ENCODE results near the gene TCEAL5. TPM values are rescaled to one million over a fixed set of nuclear protein-coding genes. Genes with fewer than 3 reads are reported as not detected.
"Not testable (repeated sequence)": the region's sequence is repeated elsewhere in the genome, so short reads cannot be mapped to it uniquely, and the experiment has no call there.

Gene TCEAL5
- total RNA-seq, 2 experiments from 2014 or later: not detected

DNA sequence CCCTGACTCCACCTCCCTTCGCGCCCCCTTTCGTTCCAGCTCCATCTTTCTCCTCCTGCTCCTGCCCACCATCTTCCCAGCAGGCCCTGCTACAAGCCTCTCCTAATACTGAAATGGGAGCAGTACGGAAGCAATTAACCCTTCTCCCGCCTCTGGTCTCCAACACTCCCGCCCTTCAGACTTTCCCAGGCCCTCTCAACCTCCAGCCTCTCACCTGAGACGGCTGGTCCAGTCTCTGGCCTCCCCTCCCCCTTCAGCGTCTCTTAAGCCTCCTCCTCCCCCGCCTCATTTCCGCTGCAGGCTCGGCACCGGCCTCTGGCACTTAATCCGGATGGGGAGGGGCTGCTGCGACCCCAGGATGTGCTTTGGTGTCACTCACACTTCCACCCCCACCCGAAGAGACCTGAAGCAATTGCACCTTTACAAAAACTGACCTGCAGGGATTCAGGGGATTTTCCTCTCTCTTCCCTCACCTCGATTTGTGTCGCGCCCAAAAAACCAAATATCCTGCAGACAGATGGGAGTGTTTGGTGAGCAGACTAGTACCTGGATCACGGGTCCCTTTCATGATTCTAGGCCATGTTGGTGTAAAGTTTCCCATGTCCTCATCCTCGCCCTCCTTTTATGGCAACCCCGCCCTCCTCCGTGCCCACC, 22.3 kb downstream of the TCEAL5 start:
- H3K36me3 Mint-ChIP-seq: peaks cover 6% of the 10 kb centered on the region
- H3K27me3 Mint-ChIP-seq: no peaks in the 10 kb centered on the region
- H3K9me3 Mint-ChIP-seq: no peaks in the 10 kb centered on the region
- peak; percentile 40 for DNase-seq
- peaks cover 14% of the 10 kb centered on the region for H3K4me1 Mint-ChIP-seq
- H3K27ac Mint-ChIP-seq: peak overlapping the region; percentile 96
- H3K4me3 Mint-ChIP-seq: peak overlapping the region; percentile 97
- POLR2A ChIA-PET: interaction anchor here (1.1 kb wide), 1 partner anchor 1099 kb away, joined by 3 read pairs; the partner anchor contains the start of gene BEX5
- ATAC-seq (ENCODE audit: low read depth): peak; percentile 69

- ATAC-seq (ENCODE audit: low read depth) (no peak), DNase-seq (no peak)
- Mint-ChIP-seq H3K4me3 (peak overlapping the region; percentile 97), H3K27ac (peak overlapping the region; percentile 96), H3K27me3 (no peaks in the 10 kb centered on the region), H3K9me3 (no peaks in the 10 kb centered on the region), H3K4me1 (peaks cover 14% of the 10 kb centered on the region), H3K36me3 (peaks cover 6% of the 10 kb centered on the region)
- POLR2A ChIA-PET: no interaction called here
Measured at GRCh38 chrX:103253608-103254007, 22.9 kb downstream of the TCEAL5 start.

- no peak for ATAC-seq (ENCODE audit: low read depth)
- Mint-ChIP-seq H3K4me1 (peaks cover 14% of the 10 kb centered on the region), H3K27ac (no peak overlapping the region), H3K4me3 (no peak overlapping the region), H3K9me3 (no peaks in the 10 kb centered on the region), H3K36me3 (peaks cover 6% of the 10 kb centered on the region), H3K27me3 (no peaks in the 10 kb centered on the region)
- no peak for DNase-seq
- POLR2A ChIA-PET: no interaction called here
Measured at GRCh38 chrX:103250977-103251376, 25.6 kb downstream of the TCEAL5 start.

- Mint-ChIP-seq H3K4me1 (peaks cover 7% of the 10 kb centered on the region), H3K36me3 (peaks cover 4% of the 10 kb centered on the region), H3K27ac (no peak overlapping the region), H3K4me3 (no peak overlapping the region), H3K9me3 (no peaks in the 10 kb centered on the region), H3K27me3 (no peaks in the 10 kb centered on the region)
- DNase-seq (no peak), ATAC-seq (ENCODE audit: low read depth) (no peak)
- POLR2A ChIA-PET: no interaction called here
Measured at GRCh38 chrX:103249805-103250204, 26.7 kb downstream of the TCEAL5 start.

DNA sequence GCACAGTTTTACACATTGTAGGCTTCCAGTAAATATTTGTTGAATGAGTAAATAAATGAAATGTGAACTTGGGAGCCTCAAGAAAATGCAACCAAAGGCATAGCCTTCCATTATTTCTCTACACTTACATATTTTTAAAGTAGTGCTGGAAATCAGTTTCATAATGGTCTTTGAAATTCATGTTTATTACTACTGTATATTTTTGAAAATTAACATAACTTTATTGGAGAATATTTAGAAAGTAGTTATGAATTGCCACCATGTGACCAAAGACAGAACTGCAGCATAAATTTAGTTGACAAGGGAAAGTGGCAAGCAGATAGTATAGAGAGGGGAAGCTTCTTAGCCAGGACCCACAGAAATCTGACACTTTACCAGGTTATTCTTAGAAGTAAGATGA, 28.0 kb downstream of the TCEAL5 start:
- Mint-ChIP-seq H3K27ac (no peak overlapping the region), H3K4me1 (peaks cover 2% of the 10 kb centered on the region), H3K27me3 (no peaks in the 10 kb centered on the region), H3K9me3 (no peaks in the 10 kb centered on the region), H3K36me3 (no peaks in the 10 kb centered on the region), H3K4me3 (no peak overlapping the region)
- ATAC-seq (ENCODE audit: low read depth) (no peak), DNase-seq (no peak)
- POLR2A ChIA-PET: no interaction called here

GRCh38 chrX:103240155-103240554, 36.4 kb downstream of the TCEAL5 start:
- no peaks in the 10 kb centered on the region for H3K36me3 Mint-ChIP-seq
- DNase-seq (no peak), ATAC-seq (ENCODE audit: low read depth) (no peak)
- H3K9me3 Mint-ChIP-seq: no peaks in the 10 kb centered on the region
- no peaks in the 10 kb centered on the region for H3K27me3 Mint-ChIP-seq
- H3K4me3 Mint-ChIP-seq: no peak overlapping the region
- POLR2A ChIA-PET: no interaction called here
- H3K4me1 Mint-ChIP-seq: no peaks in the 10 kb centered on the region
- no peak overlapping the region for H3K27ac Mint-ChIP-seq

GRCh38 chrX:103236296-103236695, 40.3 kb downstream of the TCEAL5 start:
- no peaks in the 10 kb centered on the region for H3K36me3 Mint-ChIP-seq
- no peaks in the 10 kb centered on the region for H3K4me1 Mint-ChIP-seq
- POLR2A ChIA-PET: no interaction called here

GRCh38 chrX:103235608-103236007, 40.9 kb downstream of the TCEAL5 start:
- H3K4me3 Mint-ChIP-seq; H3K27ac Mint-ChIP-seq; H3K27me3 Mint-ChIP-seq; DNase-seq; H3K4me1 Mint-ChIP-seq; POLR2A ChIA-PET; H3K36me3 Mint-ChIP-seq; H3K9me3 Mint-ChIP-seq; ATAC-seq (ENCODE audit: low read depth): not testable (repeated sequence)

More at GRCh38 chrX:103236296-103236695, 40.3 kb downstream of the TCEAL5 start:
- Mint-ChIP-seq H3K27ac (no peak overlapping the region), H3K4me3 (no peak overlapping the region), H3K27me3 (no peaks in the 10 kb centered on the region), H3K9me3 (no peaks in the 10 kb centered on the region)
- DNase-seq: no peak
- no peak for ATAC-seq (ENCODE audit: low read depth)

DNA sequence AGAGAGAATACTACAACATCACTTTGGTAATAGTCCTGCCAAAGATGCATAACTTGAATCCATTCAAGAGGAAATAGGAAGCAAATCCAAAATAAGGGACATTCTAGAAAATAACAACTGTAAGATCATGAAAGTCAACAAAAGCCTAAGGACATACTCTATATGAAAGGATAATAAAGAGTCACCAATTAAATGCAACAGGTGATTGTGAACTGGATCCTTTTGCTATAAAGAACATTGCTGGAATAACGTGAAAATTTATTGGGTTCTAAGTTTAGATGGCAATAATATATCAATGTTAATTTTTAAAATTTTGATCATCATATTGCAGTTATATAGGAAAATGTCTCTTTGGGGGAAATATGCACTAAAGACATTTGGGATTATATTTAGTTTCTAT, 41.7 kb downstream of the TCEAL5 start:
- no peak for DNase-seq
- Mint-ChIP-seq H3K36me3 (no peaks in the 10 kb centered on the region), H3K27ac (no peak overlapping the region), H3K27me3 (no peaks in the 10 kb centered on the region), H3K4me3 (no peak overlapping the region), H3K4me1 (no peaks in the 10 kb centered on the region), H3K9me3 (no peaks in the 10 kb centered on the region)
- POLR2A ChIA-PET: no interaction called here
- ATAC-seq (ENCODE audit: low read depth): no peak

DNA sequence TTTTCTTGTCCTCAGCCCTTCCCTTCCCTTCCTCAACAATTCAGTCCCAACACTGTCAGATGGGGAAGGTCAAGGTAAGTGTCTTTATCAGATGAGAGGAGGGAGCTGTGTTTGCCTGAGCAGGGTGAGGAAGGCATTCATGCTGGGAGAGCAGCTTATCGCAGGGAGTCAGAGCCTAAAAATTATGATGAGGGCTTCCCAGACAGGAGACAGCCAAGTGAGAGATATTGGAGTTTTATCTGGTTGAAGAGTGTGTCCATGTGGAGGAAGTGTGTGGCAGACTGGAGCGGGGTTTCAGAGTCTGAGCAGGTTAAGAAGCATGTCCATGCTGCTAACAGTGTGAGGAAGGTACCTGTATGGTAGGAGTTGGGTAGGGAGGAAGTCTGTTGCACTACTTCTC, 43.3 kb downstream of the TCEAL5 start:
- H3K27ac Mint-ChIP-seq: no peak overlapping the region
- ATAC-seq (ENCODE audit: low read depth) (no peak), DNase-seq (no peak)
- POLR2A ChIA-PET: no interaction called here
- H3K36me3 Mint-ChIP-seq: no peaks in the 10 kb centered on the region
- H3K4me3 Mint-ChIP-seq: no peak overlapping the region
- H3K27me3 Mint-ChIP-seq: no peaks in the 10 kb centered on the region
- no peaks in the 10 kb centered on the region for H3K9me3 Mint-ChIP-seq
- H3K4me1 Mint-ChIP-seq: no peaks in the 10 kb centered on the region

DNA sequence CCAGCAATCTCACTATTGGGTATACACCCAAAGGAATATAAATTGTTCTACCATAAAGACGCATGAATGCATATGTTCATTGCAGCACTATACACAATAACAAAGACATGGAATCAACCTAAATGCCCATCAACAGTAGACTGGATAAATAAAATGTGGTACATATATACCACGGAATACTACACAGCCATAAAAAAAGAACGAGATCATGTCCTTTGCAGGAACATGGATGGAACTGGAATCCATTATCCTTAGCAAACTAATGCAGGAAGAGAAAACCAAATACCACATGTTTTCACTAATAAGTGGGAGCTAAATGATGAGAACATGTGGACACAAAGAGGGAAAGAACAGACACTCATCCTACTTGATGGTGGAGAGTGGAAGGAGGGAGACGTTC, 50.6 kb downstream of the TCEAL5 start:
- H3K4me3 Mint-ChIP-seq; H3K36me3 Mint-ChIP-seq; H3K9me3 Mint-ChIP-seq; H3K4me1 Mint-ChIP-seq; DNase-seq; H3K27ac Mint-ChIP-seq; POLR2A ChIA-PET; ATAC-seq (ENCODE audit: low read depth): not testable (repeated sequence)
- peaks cover 27% of the 10 kb centered on the region for H3K27me3 Mint-ChIP-seq

Other genes starting within 250 kb of the TCEAL5 start
- gene BEX1, start 212.6 kb downstream of the TCEAL5 start, total RNA-seq: not detected
- gene NXF3, start 183.6 kb downstream of the TCEAL5 start, total RNA-seq: not detected
- gene BEX4, start 61.6 kb downstream of the TCEAL5 start, total RNA-seq: 10 to 100 TPM; 23.3 to 25.6 TPM
- gene TCEAL8, start 21.6 kb downstream of the TCEAL5 start, total RNA-seq: 10 to 100 TPM; 37.3 to 38.3 TPM
- 10 to 100 TPM; 15.7 to 16.8 TPM for gene BEX2, start 34.2 kb upstream of the TCEAL5 start, total RNA-seq
- not detected for gene TCEAL7, start 53.5 kb upstream of the TCEAL5 start, total RNA-seq
- gene TCEAL9, start 79.8 kb upstream of the TCEAL5 start, total RNA-seq: 1 to 10 TPM; 1.5 to 1.8 TPM
- 10 to 100 TPM; 15.1 to 15.8 TPM for gene BEX3, start 99.8 kb upstream of the TCEAL5 start, total RNA-seq
- gene RAB40A, start 242.7 kb upstream of the TCEAL5 start, total RNA-seq: under 1 TPM; 0.22 to 0.26 TPM

All from activated naive CD8-positive, alpha-beta T cell treated with anti-CD3 and anti-CD28 coated beads, Interleukin-2, amount 10 ng/mL, durations not matched to agents 7 days and 5 days (primary cell).